Smooth muscle cell (in vitro differentiated cells): Measurements from ENCODE around the gene XPC. TPM values are rescaled to one million over a fixed set of nuclear protein-coding genes. Genes with fewer than 3 reads are reported as not detected.

Source experiments
- DNase-seq: peaks from one replicate; lab custom pipeline; 2025; ENCODE audit not compliant: unreplicated experiment; lab: John Stamatoyannopoulos, UW
- H2AFZ ChIP-seq: fragments of 200-600 bp; sonication (generic); 2 replicates; pipeline ENCODE4 v1.6.0; 2016; ENCODE audit warnings: antibody characterized with exemption, low read depth, mild to moderate bottlenecking
- H3F3A ChIP-seq: fragments of 200-600 bp; sonication (generic); 2 replicates; pipeline ENCODE4 v1.6.0; 2017; ENCODE audit warnings: antibody characterized with exemption, low read depth
- H3K27ac ChIP-seq: fragments of 200-600 bp; sonication (generic); 2 replicates; pipeline ENCODE4 v1.5.1; 2016; ENCODE audit warnings: low read depth, mild to moderate bottlenecking
- H3K27me3 ChIP-seq: fragments of 200-600 bp; sonication (generic); 2 replicates; pipeline ENCODE4 v1.6.1; 2016; ENCODE audit warnings: low read depth, mild to moderate bottlenecking
- H3K36me3 ChIP-seq: fragments of 200-600 bp; sonication (generic); 2 replicates; pipeline ENCODE4 v1.5.1; 2016; ENCODE audit warnings: low read depth
- H3K4me1 ChIP-seq: fragments of 200-600 bp; sonication (generic); 2 replicates; pipeline ENCODE4 v1.5.1; 2016; ENCODE audit warnings: low read depth
- H3K4me2 ChIP-seq: fragments of 200-600 bp; sonication (generic); 2 replicates; pipeline ENCODE4 v1.6.0; 2016; ENCODE audit warnings: mild to moderate bottlenecking
- H3K4me3 ChIP-seq: fragments of 200-600 bp; sonication (generic); 2 replicates; pipeline ENCODE4 v1.5.1; 2016; ENCODE audit warnings: mild to moderate bottlenecking
- H3K79me2 ChIP-seq: fragments of 200-600 bp; sonication (generic); 2 replicates; pipeline ENCODE4 v1.6.0; 2016; ENCODE audit warnings: low read depth, mild to moderate bottlenecking
- H3K9ac ChIP-seq: fragments of 200-600 bp; sonication (generic); 2 replicates; pipeline ENCODE4 v1.6.0; 2016; ENCODE audit warnings: low read depth
- H3K9me3 ChIP-seq: fragments of 200-600 bp; sonication (generic); replicated peaks from 2 replicates; pipeline ENCODE4 v1.5.1; 2016; ENCODE audit warnings: low read depth
- H4K20me1 ChIP-seq: fragments of 200-600 bp; sonication (generic); 2 replicates; pipeline ENCODE4 v1.6.0; 2016; ENCODE audit warnings: low read depth
- WGBS: methylation state at CpG from one replicate; pipeline ENCODE4 v1.1.7; 2016; ENCODE audit warnings: low lambda C conversion rate; 5-methylcytosine and 5-hydroxymethylcytosine counted together
- polyA plus RNA-seq: library from polyadenylated mRNA; unstranded; fragments of >200 nt; fragmentation: Nextera tagmentation; extraction: Ambion mirVana; gene quantifications from 2 replicates; pipeline ENCODE4 v1.2.1, GENCODE V29; 2016
- total RNA-seq: library from RNA; depleted of rRNA; stranded (reverse); fragments of >200 nt; gene quantifications from 2 replicates; pipeline ENCODE4 v1.2.3, GENCODE V29; 2014
- TF ChIP-seq, protein P1 (sequence below): fragments of 200-600 bp; sonication (generic); IDR thresholded peaks from 2 replicates; pipeline ENCODE4 v1.5.1; 2017; ENCODE audit warnings: borderline replicate concordance, mild to moderate bottlenecking, antibody characterized with exemption; ENCODE audit not compliant: insufficient read depth, poor library complexity, severe bottlenecking

Gene XPC
- total and polyA plus RNA-seq, 2 experiments from 2014 or later = 20.9 to 23.8 TPM

DNA sequence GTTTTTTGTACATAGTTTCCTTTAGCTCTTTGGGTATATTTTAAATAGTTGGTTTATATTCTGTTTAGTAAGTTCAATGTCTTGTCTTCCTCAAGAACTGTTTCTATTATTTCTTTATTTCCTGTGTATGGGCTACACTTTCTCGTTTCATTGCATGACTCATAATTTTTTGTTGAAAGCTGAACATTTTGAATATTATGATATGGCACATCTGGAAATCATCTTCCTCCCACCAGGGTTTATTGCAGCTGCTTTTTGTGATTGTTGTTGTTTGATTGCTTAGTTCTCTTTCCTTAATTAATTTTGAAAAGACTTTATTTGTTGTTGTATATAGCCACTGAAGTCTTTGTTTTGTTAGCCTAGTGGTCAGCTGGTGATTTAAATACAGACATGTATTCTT, 44.1 kb upstream of the XPC start:
- TF ChIP-seq, protein P1, sequence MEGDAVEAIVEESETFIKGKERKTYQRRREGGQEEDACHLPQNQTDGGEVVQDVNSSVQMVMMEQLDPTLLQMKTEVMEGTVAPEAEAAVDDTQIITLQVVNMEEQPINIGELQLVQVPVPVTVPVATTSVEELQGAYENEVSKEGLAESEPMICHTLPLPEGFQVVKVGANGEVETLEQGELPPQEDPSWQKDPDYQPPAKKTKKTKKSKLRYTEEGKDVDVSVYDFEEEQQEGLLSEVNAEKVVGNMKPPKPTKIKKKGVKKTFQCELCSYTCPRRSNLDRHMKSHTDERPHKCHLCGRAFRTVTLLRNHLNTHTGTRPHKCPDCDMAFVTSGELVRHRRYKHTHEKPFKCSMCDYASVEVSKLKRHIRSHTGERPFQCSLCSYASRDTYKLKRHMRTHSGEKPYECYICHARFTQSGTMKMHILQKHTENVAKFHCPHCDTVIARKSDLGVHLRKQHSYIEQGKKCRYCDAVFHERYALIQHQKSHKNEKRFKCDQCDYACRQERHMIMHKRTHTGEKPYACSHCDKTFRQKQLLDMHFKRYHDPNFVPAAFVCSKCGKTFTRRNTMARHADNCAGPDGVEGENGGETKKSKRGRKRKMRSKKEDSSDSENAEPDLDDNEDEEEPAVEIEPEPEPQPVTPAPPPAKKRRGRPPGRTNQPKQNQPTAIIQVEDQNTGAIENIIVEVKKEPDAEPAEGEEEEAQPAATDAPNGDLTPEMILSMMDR = no peak
- H3K79me2 ChIP-seq = no peaks in the 10 kb centered on the region
- DNase-seq = no peak
- H3K36me3 ChIP-seq = no peaks in the 10 kb centered on the region
- H3K27ac ChIP-seq = no peak overlapping the region
- H4K20me1 ChIP-seq = no peaks in the 10 kb centered on the region
- no peak overlapping the region for H3K9ac ChIP-seq
- H3K4me1 ChIP-seq = no peaks in the 10 kb centered on the region
- H3K4me3 ChIP-seq = no peak overlapping the region
- WGBS = 76% methylated on average over 1 of the region's 1 CpG
- H3K27me3 ChIP-seq = peaks cover 18% of the 10 kb centered on the region
- no peaks in the 10 kb centered on the region for H3K9me3 ChIP-seq
- peaks cover 5% of the 10 kb centered on the region for H3F3A ChIP-seq
- H3K4me2 ChIP-seq = no peak overlapping the region
- no peak overlapping the region for H2AFZ ChIP-seq

DNA sequence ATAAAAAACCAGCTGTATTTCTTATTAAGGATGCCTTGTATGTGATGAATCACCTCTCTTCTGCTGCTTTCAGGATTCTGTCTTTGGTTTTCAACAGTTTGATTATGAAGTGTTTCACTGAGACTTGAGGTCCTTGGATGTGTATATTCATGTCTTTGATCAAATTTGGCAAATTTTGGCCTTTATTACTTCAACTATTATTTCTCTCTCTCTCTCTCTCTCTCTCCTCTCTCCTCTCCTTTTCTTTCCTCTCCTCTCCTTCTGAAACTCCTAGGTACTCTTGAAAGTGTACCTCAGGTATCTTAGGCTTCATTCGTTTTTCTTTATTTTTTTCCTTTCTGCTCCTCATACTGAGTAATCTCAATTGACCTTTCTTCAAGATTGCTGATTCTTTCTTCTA, 43.5 kb upstream of the XPC start:
- H3K36me3 ChIP-seq = no peaks in the 10 kb centered on the region
- peaks cover 5% of the 10 kb centered on the region for H3F3A ChIP-seq
- H3K4me1 ChIP-seq = no peaks in the 10 kb centered on the region
- no peaks in the 10 kb centered on the region for H4K20me1 ChIP-seq
- TF ChIP-seq, protein P1 = no peak
- H3K27ac ChIP-seq = no peak overlapping the region
- H3K79me2 ChIP-seq = no peaks in the 10 kb centered on the region
- 100% methylated on average over 1 of the region's 1 CpG for WGBS
- H3K9me3 ChIP-seq = no peaks in the 10 kb centered on the region
- H2AFZ ChIP-seq = no peak overlapping the region
- H3K4me3 ChIP-seq = no peak overlapping the region
- no peak overlapping the region for H3K4me2 ChIP-seq
- no peak for DNase-seq
- peaks cover 13% of the 10 kb centered on the region for H3K27me3 ChIP-seq
- no peak overlapping the region for H3K9ac ChIP-seq

DNA sequence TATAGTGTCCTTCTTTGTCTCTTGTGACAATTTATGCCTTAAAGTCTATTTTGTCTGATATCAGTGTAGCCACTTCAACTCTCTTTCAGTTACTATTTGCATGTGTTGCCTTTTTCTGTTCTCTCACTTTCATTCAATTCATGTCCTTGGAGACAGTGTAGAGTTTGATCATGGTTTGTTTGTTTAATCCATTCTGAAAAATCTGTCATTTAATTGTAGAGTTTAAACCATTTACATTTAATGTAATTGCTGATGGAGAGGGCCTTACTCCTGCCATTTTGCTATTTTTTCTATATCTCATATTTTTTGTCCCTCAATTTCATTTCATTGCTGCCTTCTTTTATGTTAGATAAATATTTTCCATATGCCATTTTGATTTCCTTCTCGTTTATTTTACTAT, 42.5 kb upstream of the XPC start:
- Histone ChIP-seq H2AFZ (no peak overlapping the region), H3K4me1 (no peaks in the 10 kb centered on the region), H3K79me2 (no peaks in the 10 kb centered on the region), H3K4me2 (no peak overlapping the region), H3K4me3 (no peak overlapping the region), H3K27me3 (peaks cover 4% of the 10 kb centered on the region), H3K9me3 (no peaks in the 10 kb centered on the region), H4K20me1 (no peaks in the 10 kb centered on the region), H3F3A (peaks cover 3% of the 10 kb centered on the region), H3K36me3 (no peaks in the 10 kb centered on the region), H3K27ac (no peak overlapping the region), H3K9ac (no peak overlapping the region)
- TF ChIP-seq, protein P1 = no peak
- DNase-seq = no peak
- 95% methylated on average over 1 of the region's 1 CpG for WGBS

DNA sequence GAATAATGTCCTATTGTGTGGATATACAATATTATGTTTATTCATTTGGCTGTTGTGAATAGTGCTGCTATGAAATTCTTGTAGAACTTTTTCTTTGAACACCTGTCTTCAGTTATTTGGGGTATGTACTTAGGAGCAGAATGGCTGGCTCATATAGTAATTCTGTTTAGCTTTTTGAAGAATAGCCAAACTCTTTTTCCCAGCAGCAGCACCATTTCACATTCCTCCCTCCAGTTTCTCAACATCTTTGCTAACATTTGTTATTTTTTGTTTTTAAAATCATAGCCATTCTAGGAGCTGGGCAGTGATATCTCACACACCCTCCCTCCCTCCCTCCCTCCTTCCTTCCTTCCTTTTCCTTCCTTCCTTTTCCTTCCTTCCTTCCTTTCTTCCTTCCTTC, 40.0 kb upstream of the XPC start:
- no peak overlapping the region for H3K9ac ChIP-seq
- H3K4me1 ChIP-seq = no peaks in the 10 kb centered on the region
- no peak overlapping the region for H3K27ac ChIP-seq
- TF ChIP-seq, protein P1 = no peak
- no peaks in the 10 kb centered on the region for H3K36me3 ChIP-seq
- H4K20me1 ChIP-seq = no peaks in the 10 kb centered on the region
- H3K4me3 ChIP-seq = no peak overlapping the region
- no peak overlapping the region for H3K4me2 ChIP-seq
- H2AFZ ChIP-seq = no peak overlapping the region
- H3K79me2 ChIP-seq = no peaks in the 10 kb centered on the region
- H3K27me3 ChIP-seq = no peaks in the 10 kb centered on the region
- DNase-seq = no peak
- H3K9me3 ChIP-seq = no peaks in the 10 kb centered on the region
- H3F3A ChIP-seq = no peaks in the 10 kb centered on the region
